HL-60 (cell line): ENCODE measurements around the gene FOXP2.

ENCODE experiments used
- DNase-seq, 2 experiments: peaks; one replicate each; pipeline ENCODE4 v3.0.0-alpha.2; 2010 to 2020; ENCODE audit warnings: low read depth in 1 of 2, low spot score in 1 of 2
- H3K27ac ChIP-seq: fragments of 250-450 bp; sonication (Bioruptor Pico); replicated peaks from 2 replicates; pipeline ENCODE4 v1.5.1; 2020; ENCODE audit warnings: mild to moderate bottlenecking, moderate library complexity
- H3K27me3 ChIP-seq: fragments of 250-450 bp; sonication (Bioruptor Pico); 2 replicates; pipeline ENCODE4 v1.5.1; 2021; ENCODE audit warnings: mild to moderate bottlenecking, moderate library complexity; ENCODE audit not compliant: insufficient read depth, poor library complexity, severe bottlenecking
- H3K4me3 ChIP-seq: replicated peaks from 2 replicates; pipeline ENCODE4 v1.5.1; 2011; ENCODE audit warnings: mild to moderate bottlenecking, control low read depth, low read length; ENCODE audit not compliant: insufficient read depth
- CTCF ChIP-seq: IDR thresholded peaks from one replicate; pipeline ENCODE4 v1.5.1; 2011; ENCODE audit warnings: low read length, control low read depth, inconsistent platforms; ENCODE audit not compliant: insufficient read depth
- GABPA ChIP-seq: IDR thresholded peaks from 2 replicates; pipeline ENCODE4 v1.6.1; 2012; ENCODE audit warnings: low read depth
- POLR2AphosphoS5 ChIP-seq: IDR thresholded peaks from 2 replicates; pipeline ENCODE4 v1.6.1; 2012; ENCODE audit warnings: low read depth
- REST ChIP-seq: IDR thresholded peaks from 2 replicates; pipeline ENCODE4 v1.6.1; 2012; ENCODE audit warnings: low read depth; ENCODE audit not compliant: insufficient replicate concordance
- SPI1 ChIP-seq: IDR thresholded peaks from 2 replicates; pipeline ENCODE4 v1.6.1; 2012; ENCODE audit warnings: low read depth, mild to moderate bottlenecking, borderline replicate concordance

The FOXP2 gene

GRCh38 chr7:114650491-114650890 is 235.9 kb downstream of the FOXP2 start:
- no peak for TF ChIP-seq SPI1
- TF ChIP-seq REST, result no peak
- no peak for TF ChIP-seq CTCF
- no peak for TF ChIP-seq POLR2AphosphoS5
- TF ChIP-seq GABPA, result no peak
- no peak for DNase-seq
- Histone ChIP-seq H3K27me3 (no peaks in the 10 kb centered on the region), H3K27ac (no peak overlapping the region), H3K4me3 (no peak overlapping the region)

- TF ChIP-seq POLR2AphosphoS5 (no peak), REST (no peak)
- no peak for DNase-seq
- Histone ChIP-seq H3K4me3 (no peak overlapping the region), H3K27me3 (no peaks in the 10 kb centered on the region), H3K27ac (no peak overlapping the region)
Measured at GRCh38 chr7:114652041-114652440, 237.4 kb downstream of the FOXP2 start.

- Histone ChIP-seq H3K4me3 (no peak overlapping the region), H3K27ac (no peak overlapping the region), H3K27me3 (no peaks in the 10 kb centered on the region)
- no peak for DNase-seq
- no peak for TF ChIP-seq SPI1
- TF ChIP-seq GABPA, result no peak
- TF ChIP-seq REST, result no peak
- TF ChIP-seq CTCF, result no peak
- no peak for TF ChIP-seq POLR2AphosphoS5
Measured at GRCh38 chr7:114653364-114654088, 238.9 kb downstream of the FOXP2 start.
